ENCODE measurements around the gene RASL11A. TPM values are rescaled to one million over a fixed set of nuclear protein-coding genes. Genes with fewer than 3 reads are reported as not detected.

RASL11A gene
- polyA plus RNA-seq, 1 experiment = 67.0 TPM

DNA sequence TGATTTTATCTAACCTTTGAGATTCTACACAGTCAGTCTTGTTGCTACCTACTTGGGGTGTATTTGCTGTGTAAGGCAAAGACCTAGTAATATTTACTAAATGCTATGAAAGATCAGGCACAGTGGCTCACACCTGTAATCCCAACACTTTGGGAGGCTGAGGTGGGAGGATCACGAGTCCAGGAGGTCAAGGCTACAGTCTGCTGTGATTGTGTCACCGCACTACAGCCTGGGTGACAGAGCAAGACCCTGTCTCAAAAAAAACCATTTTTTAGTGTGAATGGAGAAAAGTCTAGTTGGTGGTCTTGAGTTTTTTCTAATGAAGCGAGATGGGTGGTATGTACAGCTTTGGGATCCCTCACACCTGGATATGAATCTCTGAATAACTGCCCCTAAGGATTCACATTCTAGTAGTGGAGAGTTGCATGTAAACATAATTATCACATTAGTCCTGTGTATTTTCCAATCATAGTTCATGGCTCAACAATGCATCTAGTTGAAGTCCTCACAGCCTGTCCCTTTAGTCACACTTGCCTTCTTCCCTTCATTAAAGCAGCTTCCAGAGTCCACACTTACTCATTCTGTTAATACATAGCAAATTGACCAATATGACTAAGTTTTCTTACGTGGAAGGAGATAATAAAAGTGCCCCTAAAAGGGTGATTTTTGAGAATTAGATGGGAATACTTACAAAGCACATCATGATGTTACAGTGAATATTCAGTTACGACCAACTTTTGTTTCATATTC, 11.8 kb upstream of the RASL11A start:
- Histone ChIP-seq H3K27me3 (ENCODE audit: control insufficient read depth, insufficient read depth, low read length) (no peaks in the 10 kb centered on the region), H3K36me3 (ENCODE audit: control insufficient read depth, insufficient read depth, low read length) (peaks cover 12% of the 10 kb centered on the region), H3K4me3 (ENCODE audit: low read depth, low read length) (no peak overlapping the region)
- TF ChIP-seq, protein P1, sequence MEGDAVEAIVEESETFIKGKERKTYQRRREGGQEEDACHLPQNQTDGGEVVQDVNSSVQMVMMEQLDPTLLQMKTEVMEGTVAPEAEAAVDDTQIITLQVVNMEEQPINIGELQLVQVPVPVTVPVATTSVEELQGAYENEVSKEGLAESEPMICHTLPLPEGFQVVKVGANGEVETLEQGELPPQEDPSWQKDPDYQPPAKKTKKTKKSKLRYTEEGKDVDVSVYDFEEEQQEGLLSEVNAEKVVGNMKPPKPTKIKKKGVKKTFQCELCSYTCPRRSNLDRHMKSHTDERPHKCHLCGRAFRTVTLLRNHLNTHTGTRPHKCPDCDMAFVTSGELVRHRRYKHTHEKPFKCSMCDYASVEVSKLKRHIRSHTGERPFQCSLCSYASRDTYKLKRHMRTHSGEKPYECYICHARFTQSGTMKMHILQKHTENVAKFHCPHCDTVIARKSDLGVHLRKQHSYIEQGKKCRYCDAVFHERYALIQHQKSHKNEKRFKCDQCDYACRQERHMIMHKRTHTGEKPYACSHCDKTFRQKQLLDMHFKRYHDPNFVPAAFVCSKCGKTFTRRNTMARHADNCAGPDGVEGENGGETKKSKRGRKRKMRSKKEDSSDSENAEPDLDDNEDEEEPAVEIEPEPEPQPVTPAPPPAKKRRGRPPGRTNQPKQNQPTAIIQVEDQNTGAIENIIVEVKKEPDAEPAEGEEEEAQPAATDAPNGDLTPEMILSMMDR (IDR thresholded peaks at IDR 0.05; ENCODE audit: insufficient read depth, low read depth, low read length) = no peak
- ChIA-PET POLR2A (no interaction called here), CTCF (no interaction called here)
- no peak for DNase-seq (ENCODE audit: low read depth)

DNA sequence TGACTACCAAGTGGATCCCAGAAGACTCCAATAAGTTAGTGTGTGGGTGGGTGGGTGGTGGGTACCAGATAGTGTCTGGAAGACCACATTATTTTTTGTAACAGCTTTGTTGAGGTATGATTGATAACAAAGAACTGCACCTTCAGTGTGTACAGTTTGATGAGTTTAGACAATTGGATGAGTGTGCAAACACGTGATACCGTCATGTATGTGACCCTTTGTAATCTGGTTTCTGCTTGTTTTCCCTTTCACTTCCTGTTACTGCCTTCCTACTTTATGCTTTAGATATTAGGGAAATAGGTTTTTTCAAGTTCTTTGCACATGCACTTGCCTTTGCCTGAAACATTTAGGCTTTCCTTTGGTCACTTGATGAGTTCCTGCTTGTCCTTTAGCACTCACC, 10.8 kb upstream of the RASL11A start:
- TF ChIP-seq, protein P1 (IDR thresholded peaks at IDR 0.05; ENCODE audit: insufficient read depth, low read depth, low read length) = no peak
- CTCF ChIA-PET = interaction anchor here (0.6 kb wide), 1 partner anchor 12 kb away, joined by 3 read pairs; no protein-coding TSS in a partner anchor
- POLR2A ChIA-PET = no interaction called here
- no peak overlapping the region for H3K4me3 ChIP-seq (ENCODE audit: low read depth, low read length)
- DNase-seq (ENCODE audit: low read depth) = no peak
- H3K27me3 ChIP-seq (ENCODE audit: control insufficient read depth, insufficient read depth, low read length) = no peaks in the 10 kb centered on the region
- H3K36me3 ChIP-seq (ENCODE audit: control insufficient read depth, insufficient read depth, low read length) = peaks cover 10% of the 10 kb centered on the region

DNA sequence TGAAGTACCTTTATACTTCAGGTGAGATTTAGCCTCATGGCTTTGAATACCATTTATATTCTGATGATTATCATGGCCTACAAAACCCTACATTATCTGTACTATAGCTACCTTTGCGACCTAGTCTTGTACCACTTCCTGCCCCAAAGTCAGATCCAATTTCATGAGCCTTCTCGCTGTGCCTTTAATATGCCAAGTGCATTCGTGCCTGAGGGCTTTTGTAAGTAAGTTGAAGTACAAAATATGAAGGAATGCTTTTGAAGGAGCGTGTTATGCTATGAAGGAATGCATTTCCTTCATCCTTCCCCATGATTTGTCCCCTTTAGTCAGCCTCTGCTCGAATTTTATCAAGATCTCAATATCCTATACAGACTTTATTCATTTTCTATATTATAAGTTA, 9.2 kb upstream of the RASL11A start:
- H3K27me3 ChIP-seq (ENCODE audit: control insufficient read depth, insufficient read depth, low read length) = no peaks in the 10 kb centered on the region
- DNase-seq (ENCODE audit: low read depth) = no peak
- no peak overlapping the region for H3K4me3 ChIP-seq (ENCODE audit: low read depth, low read length)
- POLR2A ChIA-PET = interaction anchor here (0.6 kb wide), 1 partner anchor 11 kb away, joined by 4 read pairs; no protein-coding TSS in a partner anchor
- TF ChIP-seq, protein P1 (IDR thresholded peaks at IDR 0.05; ENCODE audit: insufficient read depth, low read depth, low read length) = no peak
- H3K36me3 ChIP-seq (ENCODE audit: control insufficient read depth, insufficient read depth, low read length) = peaks cover 9% of the 10 kb centered on the region
- CTCF ChIA-PET = no interaction called here

DNA sequence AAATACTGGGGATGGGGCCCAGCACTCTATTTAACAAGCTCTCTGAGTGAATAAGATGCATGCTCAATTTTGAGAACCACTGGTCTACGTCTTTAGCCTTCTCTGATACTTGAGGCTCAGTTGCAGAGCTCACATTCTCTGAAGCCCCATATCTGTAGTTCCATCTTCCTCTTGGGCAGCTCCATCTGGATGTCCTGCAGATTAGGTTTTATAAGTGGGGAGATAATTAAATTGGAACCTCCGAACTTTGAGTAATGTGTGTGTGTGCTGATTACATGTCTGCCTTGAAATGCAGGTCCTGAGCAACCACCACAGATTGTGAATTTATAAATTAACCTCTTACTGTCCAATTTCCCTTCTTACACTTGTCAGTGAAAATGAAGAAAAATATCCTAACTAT, 7.2 kb upstream of the RASL11A start:
- DNase-seq (ENCODE audit: low read depth) = no peak
- CTCF ChIA-PET = interaction anchor here (0.6 to 1.5 kb wide), 2 partner anchors 11 to 98 kb away, joined by 3 to 5 read pairs; no protein-coding TSS in a partner anchor
- TF ChIP-seq, protein P1 (IDR thresholded peaks at IDR 0.05; ENCODE audit: insufficient read depth, low read depth, low read length) = no peak
- no peak overlapping the region for H3K4me3 ChIP-seq (ENCODE audit: low read depth, low read length)
- H3K36me3 ChIP-seq (ENCODE audit: control insufficient read depth, insufficient read depth, low read length) = no peaks in the 10 kb centered on the region; the same call in 1 of the 2 replicates
- POLR2A ChIA-PET = no interaction called here
- no peaks in the 10 kb centered on the region for H3K27me3 ChIP-seq (ENCODE audit: control insufficient read depth, insufficient read depth, low read length)

DNA sequence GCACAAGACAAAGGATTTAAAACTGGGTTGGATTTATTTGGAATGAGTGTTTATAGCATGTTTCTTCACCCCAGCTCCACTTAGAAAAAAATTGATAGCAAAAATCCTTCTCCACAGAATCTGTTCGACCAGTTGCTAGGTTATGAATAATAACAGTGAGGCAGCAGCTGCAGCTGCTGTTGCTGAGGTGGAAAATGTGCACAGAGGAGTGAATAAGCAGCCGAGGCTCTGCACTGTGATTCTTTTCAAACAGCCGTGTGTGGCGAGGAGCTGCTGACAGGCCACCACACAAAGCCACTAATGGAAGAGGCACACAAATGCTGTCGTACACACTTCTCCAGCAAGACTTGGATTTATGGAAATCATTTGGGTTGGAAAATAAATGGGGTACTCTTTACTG, 6.4 kb upstream of the RASL11A start:
- H3K36me3 ChIP-seq (ENCODE audit: control insufficient read depth, insufficient read depth, low read length) = no peaks in the 10 kb centered on the region
- DNase-seq (ENCODE audit: low read depth) = peak; percentile 68
- ChIA-PET POLR2A (no interaction called here), CTCF (interaction anchor here (1.5 to 2.2 kb wide), 3 partner anchors 11 to 279 kb away, joined by 5 to 7 read pairs (median 6); no protein-coding TSS in a partner anchor)
- H3K27me3 ChIP-seq (ENCODE audit: control insufficient read depth, insufficient read depth, low read length) = no peaks in the 10 kb centered on the region
- TF ChIP-seq, protein P1 (IDR thresholded peaks at IDR 0.05; ENCODE audit: insufficient read depth, low read depth, low read length) = no peak
- no peak overlapping the region for H3K4me3 ChIP-seq (ENCODE audit: low read depth, low read length)

Data from BJ (cell line).